IPS-20b (cell line): Measurements from ENCODE around the gene RPP25L.

ENCODE experiments used
- H3K27ac ChIP-seq: one replicate; pipeline ENCODE4 v1.5.1; 2013; ENCODE audit warnings: low read length
- H3K27me3 ChIP-seq: 2 replicates; pipeline ENCODE4 v1.6.1; 2013; ENCODE audit warnings: mild to moderate bottlenecking, low read length, inconsistent platforms; ENCODE audit not compliant: insufficient read depth
- H3K36me3 ChIP-seq: 2 replicates; pipeline ENCODE4 v1.6.1; 2013; ENCODE audit warnings: low read depth, mild to moderate bottlenecking, inconsistent platforms, low read length, moderate library complexity; ENCODE audit not compliant: insufficient read depth
- H3K4me1 ChIP-seq: 2 replicates; pipeline ENCODE4 v1.6.1; 2013; ENCODE audit warnings: mild to moderate bottlenecking, control low read depth, inconsistent platforms, low read length, moderate library complexity; ENCODE audit not compliant: insufficient read depth
- H3K4me3 ChIP-seq: 2 replicates; pipeline ENCODE4 v1.5.1; 2013; ENCODE audit warnings: mild to moderate bottlenecking, low read length, inconsistent platforms
- H3K9ac ChIP-seq: 2 replicates; pipeline ENCODE4 v1.6.1; 2013; ENCODE audit warnings: low read depth, mild to moderate bottlenecking, inconsistent platforms, low read length, moderate library complexity
- H3K9me3 ChIP-seq: 2 replicates; pipeline ENCODE4 v1.6.1; 2013; ENCODE audit warnings: mild to moderate bottlenecking, low read depth, low read length, inconsistent platforms; ENCODE audit not compliant: insufficient read depth

The RPP25L gene

GRCh38 chr9:34577400-34578240 lies 34.3 kb downstream of the RPP25L start:
- H3K9me3 ChIP-seq = no peaks in the 10 kb centered on the region
- no peaks in the 10 kb centered on the region for H3K36me3 ChIP-seq
- peaks cover 32% of the 10 kb centered on the region for H3K4me1 ChIP-seq
- H3K27ac ChIP-seq = no peak overlapping the region
- peak overlapping the region; percentile 28; the same call in 1 of the 2 replicates for H3K9ac ChIP-seq
- H3K27me3 ChIP-seq = peaks cover 74% of the 10 kb centered on the region
- H3K4me3 ChIP-seq = peak overlapping the region; percentile 53; the same call in 1 of the 2 replicates

- H3K27ac ChIP-seq = no peak overlapping the region
- peaks cover 32% of the 10 kb centered on the region for H3K4me1 ChIP-seq
- no peaks in the 10 kb centered on the region for H3K9me3 ChIP-seq
- H3K4me3 ChIP-seq = peak overlapping the region; percentile 53; the same call in 1 of the 2 replicates
- H3K36me3 ChIP-seq = no peaks in the 10 kb centered on the region
- peak overlapping the region; percentile 28; the same call in 1 of the 2 replicates for H3K9ac ChIP-seq
- H3K27me3 ChIP-seq = peaks cover 66% of the 10 kb centered on the region
Measured at GRCh38 chr9:34576597-34577399, 35.1 kb downstream of the RPP25L start.

- Histone ChIP-seq H3K27me3 (peaks cover 59% of the 10 kb centered on the region), H3K9me3 (no peaks in the 10 kb centered on the region), H3K36me3 (no peaks in the 10 kb centered on the region), H3K4me3 (no peak overlapping the region), H3K27ac (no peak overlapping the region), H3K4me1 (peaks cover 32% of the 10 kb centered on the region), H3K9ac (no peak overlapping the region)
Measured at GRCh38 chr9:34575862-34576596, 35.9 kb downstream of the RPP25L start.

- Histone ChIP-seq H3K9me3 (no peaks in the 10 kb centered on the region), H3K36me3 (no peaks in the 10 kb centered on the region), H3K9ac (no peak overlapping the region), H3K27me3 (peaks cover 51% of the 10 kb centered on the region), H3K27ac (no peak overlapping the region), H3K4me3 (no peak overlapping the region), H3K4me1 (peaks cover 28% of the 10 kb centered on the region)
Measured at GRCh38 chr9:34575241-34575640, 36.7 kb downstream of the RPP25L start.

- no peaks in the 10 kb centered on the region for H3K36me3 ChIP-seq
- no peak overlapping the region for H3K4me3 ChIP-seq
- H3K9me3 ChIP-seq = no peaks in the 10 kb centered on the region
- no peak overlapping the region for H3K9ac ChIP-seq
- H3K27ac ChIP-seq = no peak overlapping the region
- H3K4me1 ChIP-seq = peaks cover 22% of the 10 kb centered on the region
- H3K27me3 ChIP-seq = peaks cover 44% of the 10 kb centered on the region
Measured at GRCh38 chr9:34574571-34574970, 37.3 kb downstream of the RPP25L start.

GRCh38 chr9:34573599-34574325 lies 38.1 kb downstream of the RPP25L start:
- Histone ChIP-seq H3K27ac (no peak overlapping the region), H3K9me3 (no peaks in the 10 kb centered on the region), H3K36me3 (no peaks in the 10 kb centered on the region), H3K9ac (no peak overlapping the region), H3K27me3 (peaks cover 36% of the 10 kb centered on the region), H3K4me3 (no peak overlapping the region), H3K4me1 (peaks cover 16% of the 10 kb centered on the region)

- H3K36me3 ChIP-seq = no peaks in the 10 kb centered on the region
- H3K27ac ChIP-seq = no peak overlapping the region
- no peak overlapping the region for H3K4me3 ChIP-seq
- peaks cover 12% of the 10 kb centered on the region; the same call in 1 of the 2 replicates for H3K4me1 ChIP-seq
- peaks cover 27% of the 10 kb centered on the region for H3K27me3 ChIP-seq
- H3K9ac ChIP-seq = no peak overlapping the region
- no peaks in the 10 kb centered on the region for H3K9me3 ChIP-seq
Measured at GRCh38 chr9:34572628-34573027, 39.3 kb downstream of the RPP25L start.

GRCh38 chr9:34572092-34572491 lies 39.8 kb downstream of the RPP25L start:
- no peaks in the 10 kb centered on the region for H3K36me3 ChIP-seq
- H3K27me3 ChIP-seq = peaks cover 22% of the 10 kb centered on the region
- H3K9ac ChIP-seq = no peak overlapping the region
- H3K9me3 ChIP-seq = no peaks in the 10 kb centered on the region
- H3K27ac ChIP-seq = no peak overlapping the region
- peaks cover 8% of the 10 kb centered on the region; the same call in 1 of the 2 replicates for H3K4me1 ChIP-seq
- no peak overlapping the region for H3K4me3 ChIP-seq

GRCh38 chr9:34571481-34571810 lies 40.5 kb downstream of the RPP25L start:
- H3K27ac ChIP-seq = no peak overlapping the region
- H3K9ac ChIP-seq = no peak overlapping the region
- H3K36me3 ChIP-seq = no peaks in the 10 kb centered on the region
- H3K4me3 ChIP-seq = no peak overlapping the region
- peaks cover 3% of the 10 kb centered on the region; the same call in 1 of the 2 replicates for H3K4me1 ChIP-seq
- H3K9me3 ChIP-seq = no peaks in the 10 kb centered on the region
- peaks cover 16% of the 10 kb centered on the region for H3K27me3 ChIP-seq

- H3K4me3 ChIP-seq = no peak overlapping the region
- H3K27ac ChIP-seq = no peak overlapping the region
- no peaks in the 10 kb centered on the region for H3K9me3 ChIP-seq
- H3K27me3 ChIP-seq = peaks cover 11% of the 10 kb centered on the region
- no peaks in the 10 kb centered on the region for H3K36me3 ChIP-seq
- H3K4me1 ChIP-seq = peaks cover 3% of the 10 kb centered on the region; the same call in 1 of the 2 replicates
- no peak overlapping the region for H3K9ac ChIP-seq
Measured at GRCh38 chr9:34570809-34571480, 41.0 kb downstream of the RPP25L start.
